Ammon's horn (tissue), 1 donor: ENCODE results near the gene GPR39.
A peak's percentile ranks its signal among the peaks of the same experiment; 100 is the strongest.
"Not testable (repeated sequence)": the region's sequence is repeated elsewhere in the genome, so short reads cannot be mapped to it uniquely, and the experiment has no call there.

Experiments used
- DNase-seq: peaks from one replicate; pipeline ENCODE4 v3.0.0-alpha.2; 2016; ENCODE audit warnings: low spot score

Gene GPR39

DNA sequence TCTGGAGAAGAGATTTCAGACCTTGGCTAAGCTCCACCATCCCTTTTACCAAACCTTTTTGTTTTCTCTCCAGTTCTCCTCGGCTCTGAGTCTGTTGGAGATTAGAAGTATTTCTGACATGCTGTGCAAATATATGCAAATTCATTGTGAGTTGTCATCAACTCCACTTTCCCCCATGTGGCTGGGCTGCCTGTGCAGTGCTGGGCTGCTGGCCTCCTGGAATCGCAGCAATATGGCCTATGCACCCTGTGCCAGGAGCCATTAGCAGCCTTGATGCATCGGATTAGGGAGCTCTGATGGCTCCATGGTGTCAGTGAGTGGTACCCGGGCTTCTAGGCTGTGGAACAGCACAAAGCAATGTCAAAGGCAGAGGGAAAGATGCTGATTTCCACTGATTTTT lies 80.0 kb downstream of the GPR39 start:
- no peak for DNase-seq

DNA sequence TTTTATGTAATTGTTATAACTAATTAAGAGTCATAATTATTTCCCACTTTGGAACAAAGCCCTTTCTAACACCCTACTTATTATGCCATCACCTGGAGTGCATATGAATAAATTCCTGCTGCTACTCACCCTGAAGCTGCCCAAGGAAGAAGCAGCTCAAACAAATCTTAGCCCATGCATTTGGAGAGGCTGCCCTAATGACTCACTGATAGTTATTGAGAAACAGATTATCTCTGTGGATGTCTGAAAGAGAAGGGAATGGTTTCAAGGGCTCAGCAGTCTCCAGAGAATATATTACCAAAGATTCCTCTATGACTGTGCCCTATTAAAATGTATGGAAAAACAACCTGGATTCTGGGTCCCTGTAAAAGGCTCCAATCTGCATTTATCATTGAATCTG lies 81.0 kb downstream of the GPR39 start:
- no peak for DNase-seq

DNA sequence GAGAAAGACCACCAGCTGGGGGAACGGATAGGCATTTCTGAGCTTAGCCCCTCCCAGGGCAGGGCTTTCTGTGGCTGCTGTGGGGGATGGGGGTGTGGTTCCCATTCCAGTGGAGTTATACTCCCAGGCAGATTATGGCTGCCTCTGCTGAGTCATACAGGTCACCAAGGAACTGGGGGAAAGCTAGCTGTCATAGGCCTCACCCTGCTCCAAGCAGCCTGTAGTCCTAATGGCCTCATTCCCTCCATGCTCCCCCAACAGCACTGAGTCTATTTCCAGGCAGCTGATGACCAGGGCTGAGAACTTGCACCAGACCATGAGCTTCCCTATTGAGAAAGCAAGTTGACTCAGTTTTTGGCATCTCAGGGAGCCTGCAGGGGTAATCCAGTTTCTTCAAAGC lies 87.1 kb downstream of the GPR39 start:
- no peak for DNase-seq

DNA sequence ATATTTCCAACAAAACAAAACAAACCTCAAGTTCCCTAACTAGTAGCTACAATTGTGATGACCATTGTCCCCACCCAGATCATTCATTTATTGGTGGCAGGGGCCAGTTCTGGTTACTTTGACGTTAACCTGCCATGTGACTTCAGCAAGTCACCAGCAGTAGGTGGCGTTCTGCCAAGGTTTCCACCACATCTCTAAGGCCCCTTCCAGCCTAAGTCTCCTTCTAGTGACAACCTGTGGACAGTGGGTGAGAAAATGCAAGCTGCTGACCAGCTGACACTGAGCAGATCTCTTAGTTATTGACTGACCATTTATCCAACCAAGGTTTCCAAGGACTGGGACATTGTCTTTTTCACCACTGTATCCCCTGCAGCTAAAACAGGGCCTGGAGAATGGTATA lies 98.4 kb downstream of the GPR39 start:
- no peak for DNase-seq

GRCh38 chr2:132517386-132517785 lies 100.8 kb downstream of the GPR39 start:
- no peak for DNase-seq

GRCh38 chr2:132518302-132518701 lies 101.7 kb downstream of the GPR39 start:
- DNase-seq: no peak

GRCh38 chr2:132519566-132519965 lies 103.0 kb downstream of the GPR39 start:
- no peak for DNase-seq

GRCh38 chr2:132521341-132521740 lies 104.7 kb downstream of the GPR39 start:
- no peak for DNase-seq

GRCh38 chr2:132522901-132523300 lies 106.3 kb downstream of the GPR39 start:
- no peak for DNase-seq

DNA sequence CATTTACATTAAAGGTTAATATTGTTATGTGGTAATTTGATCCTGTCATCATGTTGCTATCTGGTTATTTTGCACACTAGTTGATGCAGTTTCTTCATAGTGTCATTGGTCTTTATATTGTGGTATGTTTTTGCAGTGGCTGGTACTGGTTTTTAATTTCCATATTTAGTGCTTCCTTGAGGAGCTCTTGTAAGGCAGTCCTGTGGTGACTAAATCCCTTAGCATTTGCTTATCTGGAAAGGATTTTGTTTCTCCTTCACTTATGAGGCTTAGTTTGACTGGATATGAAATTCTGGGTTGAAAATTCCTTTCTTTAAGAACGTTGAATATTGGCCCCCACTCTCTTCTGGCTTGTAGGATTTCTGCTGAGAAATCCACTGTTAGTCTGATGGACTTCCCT lies 120.5 kb downstream of the GPR39 start:
- DNase-seq: not testable (repeated sequence)

- no peak for DNase-seq
These were observed 121.8 kb downstream of the GPR39 start for GRCh38 chr2:132538331-132538855.

- no peak for DNase-seq
These were observed 123.6 kb downstream of the GPR39 start for GRCh38 chr2:132540166-132540565.

DNA sequence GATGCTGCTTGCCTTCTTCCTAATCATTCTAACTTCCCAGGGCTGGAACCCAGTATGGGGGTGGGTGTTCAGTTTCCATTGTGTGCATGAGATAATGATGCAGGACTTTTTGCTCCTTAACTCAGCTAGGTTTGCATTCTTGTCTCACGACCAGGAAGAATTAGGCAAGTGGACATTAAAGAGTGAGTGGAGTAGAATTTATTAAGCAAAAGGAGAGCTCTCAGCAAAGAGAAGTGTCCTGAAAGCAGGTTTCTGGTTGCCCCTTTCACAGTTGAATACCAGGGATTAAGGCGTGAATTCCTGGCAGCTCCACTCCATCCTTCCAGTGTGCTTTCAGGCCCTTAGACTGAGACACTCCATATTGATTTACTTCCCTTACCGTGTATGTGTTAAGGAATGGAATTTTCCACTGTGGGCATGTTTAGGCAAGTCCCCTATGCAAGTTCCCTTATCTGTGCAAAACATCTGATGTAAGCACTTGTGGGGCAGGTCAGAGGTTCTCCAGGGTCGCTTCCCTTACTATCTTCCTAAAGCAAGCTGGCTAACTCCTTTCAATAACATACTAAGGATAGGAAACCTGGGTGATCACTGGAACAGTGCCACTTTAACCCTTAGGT lies 126.5 kb downstream of the GPR39 start:
- DNase-seq: no peak

DNA sequence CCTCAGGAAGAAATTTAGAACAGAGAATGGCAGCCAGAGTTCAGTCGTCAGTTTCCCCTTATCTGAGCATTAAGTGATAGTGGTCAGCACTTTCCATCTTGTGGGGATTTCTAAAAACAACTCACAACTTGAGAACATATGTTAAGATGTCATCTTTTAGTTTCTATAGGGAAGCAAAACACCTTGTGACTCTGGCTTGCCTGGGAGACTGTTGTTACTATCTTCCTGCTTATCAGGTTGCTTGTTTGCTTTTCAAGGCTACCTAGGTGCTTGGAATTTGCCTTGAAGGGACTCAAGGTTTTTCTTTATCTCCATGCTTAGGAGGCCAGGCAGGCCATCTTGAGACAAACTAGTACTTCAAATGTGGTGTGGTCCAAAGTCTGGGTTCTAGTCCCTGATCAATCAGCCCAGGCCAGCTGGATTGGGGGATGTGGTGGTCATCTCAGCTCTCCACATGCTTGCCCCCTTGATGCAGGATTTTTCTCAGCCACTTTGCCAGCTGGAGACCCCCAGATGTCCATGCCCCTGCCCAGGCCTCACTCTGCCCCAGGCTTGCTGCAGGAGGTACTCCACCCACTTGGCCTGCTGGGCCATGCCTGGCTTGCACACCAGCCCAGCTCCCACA lies 127.5 kb downstream of the GPR39 start:
- DNase-seq: no peak

- DNase-seq: peak; percentile 88
These were observed 130.6 kb downstream of the GPR39 start for GRCh38 chr2:132547090-132547687.

- peak; percentile 28 for DNase-seq
These were observed 133.5 kb downstream of the GPR39 start for GRCh38 chr2:132549935-132550670.

GRCh38 chr2:132550946-132551345 lies 134.3 kb downstream of the GPR39 start:
- DNase-seq: no peak

DNA sequence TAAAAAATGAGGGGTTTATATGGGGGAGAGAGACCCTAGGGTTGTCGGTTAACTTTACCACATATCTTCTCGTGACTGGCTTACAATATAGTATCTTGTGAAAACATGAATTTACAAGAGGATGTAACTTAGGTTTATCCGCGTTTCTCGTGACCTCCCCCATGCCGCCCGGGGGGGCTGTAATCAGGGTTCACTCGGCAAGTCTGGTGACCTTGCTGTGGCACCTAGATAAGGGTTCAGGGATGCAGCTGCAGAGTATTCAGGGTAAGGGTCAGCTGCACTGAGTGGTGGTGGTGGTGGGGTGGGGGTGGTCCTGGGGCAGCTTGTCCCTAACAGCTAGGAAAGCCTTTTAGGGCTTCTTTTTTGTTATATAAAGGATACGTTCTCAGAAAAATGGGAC lies 141.1 kb downstream of the GPR39 start:
- DNase-seq: no peak

DNA sequence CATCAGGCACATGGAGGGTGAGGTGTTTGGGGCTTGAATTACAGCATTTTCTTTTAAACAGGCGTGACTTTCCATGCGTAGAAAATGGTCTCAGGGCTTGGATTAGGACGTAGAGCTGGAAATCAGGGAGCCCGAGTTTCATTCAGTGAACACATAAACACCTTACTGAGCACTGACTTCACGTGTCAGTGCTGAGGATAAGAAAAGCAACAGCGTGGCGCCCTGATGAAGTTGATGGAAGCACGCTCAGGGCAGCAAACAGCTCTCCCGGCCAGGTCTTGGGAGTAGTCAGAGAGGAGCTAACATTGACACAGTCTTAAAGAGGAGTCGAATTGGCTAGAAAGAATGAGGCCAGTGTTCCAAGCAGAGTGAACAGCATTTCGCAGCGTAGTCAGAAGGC lies 142.7 kb downstream of the GPR39 start:
- no peak for DNase-seq

DNA sequence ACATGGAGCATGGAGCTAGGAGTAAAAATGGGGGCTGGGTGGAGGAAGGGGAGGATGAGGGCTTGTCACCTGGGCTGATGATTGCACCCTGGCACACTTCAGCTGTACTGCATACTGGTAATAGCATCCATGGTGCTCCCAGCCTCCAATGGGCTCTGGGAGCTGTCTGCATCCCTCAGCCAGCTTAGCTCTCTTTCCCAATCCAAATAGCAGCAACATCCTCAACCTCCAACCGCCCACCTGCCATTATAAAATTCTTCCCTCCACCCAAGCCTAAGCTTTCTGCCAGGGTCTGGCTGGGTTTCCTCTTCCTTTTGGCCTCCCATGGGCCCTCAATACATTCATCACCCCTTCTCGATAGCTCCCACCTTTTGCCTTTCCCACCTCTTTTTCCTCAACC lies 143.3 kb downstream of the GPR39 start:
- DNase-seq: no peak

GRCh38 chr2:132560562-132560961 lies 144.0 kb downstream of the GPR39 start:
- DNase-seq: no peak

- DNase-seq: no peak
These were observed 145.6 kb downstream of the GPR39 start for GRCh38 chr2:132562245-132562644.

GRCh38 chr2:132564065-132564464 lies 147.5 kb downstream of the GPR39 start:
- no peak for DNase-seq
